HepG2 (cell line): ENCODE data around the gene INSIG2. TPM values are rescaled to one million over a fixed set of nuclear protein-coding genes. Genes with fewer than 3 reads are reported as not detected.

Experiments
- ATAC-seq: fragments of 200-7000 bp; cut with Tn5 transposase; 3 replicates; pipeline ENCODE4 v1.9.1; 2020; ENCODE audit warnings: mild to moderate bottlenecking, moderate library complexity
- BruUV-seq: library from RNA; stranded (reverse); fragments of 400-500 nt; replicated peaks from 2 replicates; lab custom pipeline; 2021; lab: Mats Ljungman, UMichigan
- CTCF ChIA-PET: fragments of 300-600 bp; formaldehyde crosslinking; extraction: SDS; loops from one replicate; lab custom pipeline; 2021; ENCODE audit warnings: low total read pairs, inconsistent platforms, low intra/inter-chr PET ratio; lab: Yijun Ruan, JAX
- POLR2A ChIA-PET: fragments of 350-600 bp; sonication (Branson Sonifier 250); formaldehyde crosslinking; loops from one replicate; lab custom pipeline; 2020; ENCODE audit warnings: antibody characterized with exemption, inconsistent platforms; lab: Yijun Ruan, JAX
- DNase-seq: peaks from one replicate; pipeline ENCODE4 v3.0.0-alpha.2; 2015; ENCODE audit warnings: low spot score
- FAIRE-seq: peaks from 3 replicates; lab custom pipeline; 2011; peaks lifted over from hg19 to GRCh38; lab: Jason Lieb, UNC
- H2AFZ ChIP-seq: one replicate; pipeline ENCODE4 v1.6.1; 2011; ENCODE audit warnings: low read length, inconsistent platforms
- H3K27ac ChIP-seq: fragments of 300-600 bp; 3 replicates; pipeline ENCODE4 v1.8.0; 2011; ENCODE audit warnings: mixed run types, mild to moderate bottlenecking, mixed read lengths, low read length, inconsistent platforms; ENCODE audit not compliant: insufficient read depth; ENCODE audit errors: extremely low read length
- H3K27me3 ChIP-seq, 2 experiments: fragments of 200-600 bp in 1 of 2; 2 replicates in 1 of 2; 3 replicates in 1 of 2; pipeline versions ENCODE4 v1.6.0 to v1.8.0; 2011; ENCODE audit warnings: low read length in 2 of 2, mild to moderate bottlenecking in 2 of 2, moderate library complexity in 2 of 2, inconsistent platforms in 1 of 2; ENCODE audit not compliant: insufficient read depth in 2 of 2, control insufficient read depth in 1 of 2
- H3K36me3 ChIP-seq, 2 experiments: fragments of 200-600 bp in 1 of 2; replicated peaks in 1 of 2; 2 replicates in 1 of 2; 3 replicates in 1 of 2; pipeline versions ENCODE4 v1.5.1 to v1.8.0; 2011; ENCODE audit warnings: low read length in 2 of 2, inconsistent platforms in 1 of 2; ENCODE audit not compliant: insufficient read depth in 2 of 2, control insufficient read depth in 1 of 2
- H3K4me1 ChIP-seq: 2 replicates; pipeline ENCODE4 v1.5.1; 2012; ENCODE audit warnings: low read length, inconsistent platforms; ENCODE audit not compliant: insufficient read depth
- H3K4me2 ChIP-seq: 2 replicates; pipeline ENCODE4 v1.6.0; 2011; ENCODE audit warnings: low read depth, low read length, inconsistent platforms
- H3K4me3 ChIP-seq, 3 experiments: fragments of 200-600 bp in 1 of 3; sonication (generic), shearing (Covaris generic) in 1 of 3; replicated peaks in 1 of 3; 2 replicates each; pipeline ENCODE4 v1.5.1; 2011 to 2016; ENCODE audit warnings: low read length in 3 of 3, inconsistent platforms in 2 of 3, low read depth in 2 of 3, mild to moderate bottlenecking in 2 of 3, control low read depth in 1 of 3, mixed read lengths in 1 of 3; ENCODE audit not compliant: insufficient read depth in 1 of 3
- H3K79me2 ChIP-seq: one replicate; pipeline ENCODE4 v1.6.1; 2011; ENCODE audit warnings: low read length, inconsistent platforms; ENCODE audit not compliant: insufficient read depth
- H3K9ac ChIP-seq: 2 replicates; pipeline ENCODE4 v1.6.0; 2011; ENCODE audit warnings: mild to moderate bottlenecking, low read depth, low read length, inconsistent platforms; ENCODE audit not compliant: insufficient read depth
- H3K9me3 ChIP-seq: 2 replicates; pipeline ENCODE4 v1.5.1; 2012; ENCODE audit warnings: mild to moderate bottlenecking, low read length
- H4K20me1 ChIP-seq: 2 replicates; pipeline ENCODE4 v1.6.0; 2011; ENCODE audit warnings: inconsistent platforms, mild to moderate bottlenecking, low read length, moderate library complexity; ENCODE audit not compliant: insufficient read depth
- CC2D1A ChIP-seq: sonication (generic); formaldehyde crosslinking; IDR thresholded peaks from 2 replicates; pipeline ENCODE4 v1.8.1; 2023; ENCODE audit warnings: mild to moderate bottlenecking, missing genetic modification reagents
- HNF4G ChIP-seq, 2 experiments: sonication (generic) in 1 of 2; formaldehyde crosslinking in 1 of 2; IDR thresholded peaks; 2 replicates each; pipeline versions ENCODE4 v1.4.0 to v1.6.1; 2011 to 2020; ENCODE audit warnings: borderline replicate concordance in 2 of 2, low read depth in 2 of 2, mild to moderate bottlenecking in 2 of 2, low read length in 1 of 2, missing genetic modification reagents in 1 of 2, moderate library complexity in 1 of 2
- ISX ChIP-seq: sonication (generic); formaldehyde crosslinking; conservative IDR thresholded peaks from 2 replicates; pipeline ENCODE4 v1.5.0; 2020; ENCODE audit warnings: missing genetic modification reagents
- MAFF ChIP-seq: IDR thresholded peaks from 2 replicates; pipeline ENCODE4 v1.6.1; 2011; ENCODE audit warnings: low read depth, low read length, improper control_type of control experiment
- NFE2 ChIP-seq: sonication (generic); formaldehyde crosslinking; IDR thresholded peaks from 2 replicates; pipeline ENCODE4 v1.4.0; 2020; ENCODE audit warnings: missing genetic modification reagents
- POLR2AphosphoS5 ChIP-seq: IDR thresholded peaks from 2 replicates; pipeline ENCODE4 v1.6.1; 2012; ENCODE audit warnings: low read depth, low read length
- SALL2 ChIP-seq: sonication (generic); formaldehyde crosslinking; IDR thresholded peaks from 2 replicates; pipeline ENCODE4 v1.8.1; 2023; ENCODE audit warnings: mild to moderate bottlenecking, missing genetic modification reagents, inconsistent platforms
- SIN3B ChIP-seq: fragments of 150-350 bp; IDR thresholded peaks from 2 replicates; pipeline ENCODE4 v1.6.1; 2014; ENCODE audit warnings: low read length
- SMYD3 ChIP-seq: sonication (generic); formaldehyde crosslinking; IDR thresholded peaks from 2 replicates; pipeline ENCODE4 v1.8.1; 2023; ENCODE audit warnings: mild to moderate bottlenecking, missing genetic modification reagents
- TOE1 ChIP-seq: sonication (generic); formaldehyde crosslinking; IDR thresholded peaks from 2 replicates; pipeline ENCODE4 v1.4.0; 2020; ENCODE audit warnings: mild to moderate bottlenecking, missing genetic modification reagents
- ZBTB7B ChIP-seq: sonication (generic); formaldehyde crosslinking; IDR thresholded peaks from 2 replicates; pipeline ENCODE4 v1.4.0; 2020; ENCODE audit warnings: missing genetic modification reagents
- ZFX ChIP-seq: sonication (generic); formaldehyde crosslinking; IDR thresholded peaks from 2 replicates; pipeline ENCODE4 v1.4.0; 2020; ENCODE audit warnings: mild to moderate bottlenecking, low read depth, missing genetic modification reagents, moderate library complexity
- ZNF546 ChIP-seq: sonication (generic); formaldehyde crosslinking; conservative IDR thresholded peaks from 2 replicates; pipeline ENCODE4 v1.8.1; 2023; ENCODE audit warnings: mild to moderate bottlenecking, missing genetic modification reagents
- ZNF547 ChIP-seq: sonication (generic); formaldehyde crosslinking; IDR thresholded peaks from 2 replicates; pipeline ENCODE4 v1.5.1; 2020; ENCODE audit warnings: mild to moderate bottlenecking, missing genetic modification reagents
- ZNF703 ChIP-seq: sonication (generic); formaldehyde crosslinking; IDR thresholded peaks from 2 replicates; pipeline ENCODE4 v1.5.1; 2020; ENCODE audit warnings: missing genetic modification reagents, mild to moderate bottlenecking, moderate library complexity, borderline replicate concordance
- WGBS: methylation state at CpG from one replicate; pipeline ENCODE4 v1.1.6; 2017; ENCODE audit warnings: low lambda C conversion rate; 5-methylcytosine and 5-hydroxymethylcytosine counted together
- in situ Hi-C: cut with HindIII; loops from 2 replicates; pipeline ENCODE4 v1.10.0; 2017; ENCODE audit warnings: low pct_unique_long_range_greater_than_20kb; ENCODE audit not compliant: extremely low pct_ligation_motif_present
- intact Hi-C: fragments of 100-400 bp; cut with micrococcal nuclease; formaldehyde crosslinking; loops from one replicate; pipeline ENCODE4 v1.10.0; 2022; ENCODE audit not compliant: unreplicated experiment
- polyA plus RNA-seq, 8 experiments: library from polyadenylated mRNA; depleted of rRNA in 3 of 8; stranded (reverse) in 7 of 8; unstranded in 1 of 8; fragments of >200 nt; fragmentation: Illumina TruSeq in 4 of 8; extraction: Trizol in 4 of 8; gene quantifications; 2 replicates each; pipeline versions ENCODE4 v1.2.1 to v1.2.3, GENCODE V29; 2011 to 2016; ENCODE audit warnings: low read depth in 4 of 8, missing spikeins in 1 of 8, mixed read lengths in 1 of 8; ENCODE audit not compliant: insufficient read depth in 1 of 8
- total RNA-seq, 5 experiments: library from RNA; depleted of rRNA; stranded (reverse); fragments of >200 nt; fragmentation: Illumina TruSeq; extraction: Trizol; gene quantifications; 2 replicates each; pipeline ENCODE4 v1.2.3, GENCODE V29; 2016; ENCODE audit warnings: low read depth in 1 of 5
- TF ChIP-seq, protein P1 (sequence below): IDR thresholded peaks from 2 replicates; pipeline ENCODE4 v1.6.1; 2016; ENCODE audit warnings: low read depth, borderline replicate concordance
- TF ChIP-seq, protein P2 (sequence below): sonication (generic); formaldehyde crosslinking; IDR thresholded peaks from 2 replicates; pipeline ENCODE4 v1.4.0; 2020; ENCODE audit warnings: missing genetic modification reagents, borderline replicate concordance
- TF ChIP-seq, protein P3 (sequence below): sonication (generic); formaldehyde crosslinking; IDR thresholded peaks from 2 replicates; pipeline ENCODE4 v1.4.0; 2020; ENCODE audit warnings: missing genetic modification reagents

The INSIG2 gene
- total and polyA plus RNA-seq, 2 of the 13 experiments (the other 11 are each of a cell fraction or from before 2014, with no cell fraction given), result 73.5 to 481 TPM

DNA sequence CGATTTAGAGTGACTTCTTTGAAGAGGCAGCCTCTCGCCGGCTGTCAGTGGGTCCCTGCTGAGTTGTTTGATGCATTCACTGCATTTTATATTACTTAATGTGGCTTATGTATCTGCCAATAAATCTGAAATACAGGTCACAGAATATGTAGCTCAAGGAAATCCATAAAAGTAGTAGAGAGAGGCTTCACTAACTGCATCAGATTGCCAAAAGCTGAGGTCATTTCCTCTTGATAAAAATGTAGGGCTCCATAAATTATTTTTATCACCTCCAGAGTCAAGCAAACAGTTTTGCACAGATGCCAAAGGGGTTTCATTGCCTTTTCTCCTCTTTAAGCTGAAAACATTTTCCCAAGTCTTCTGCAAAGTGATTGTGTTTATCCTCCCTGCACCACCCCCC is 37.9 kb upstream of the INSIG2 start (continued):
- TF ChIP-seq CC2D1A (CRISPR knock-in tag), result no peak
- no peak for TF ChIP-seq HNF4G (IDR thresholded peaks at IDR 0.05; ENCODE audit: borderline replicate concordance, low read depth, low read length)
- TF ChIP-seq HNF4G (CRISPR knock-in tag; IDR thresholded peaks at IDR 0.05; ENCODE audit: borderline replicate concordance, low read depth), result no peak
- TF ChIP-seq ZNF703 (CRISPR knock-in tag), result no peak
- TF ChIP-seq, protein P1, sequence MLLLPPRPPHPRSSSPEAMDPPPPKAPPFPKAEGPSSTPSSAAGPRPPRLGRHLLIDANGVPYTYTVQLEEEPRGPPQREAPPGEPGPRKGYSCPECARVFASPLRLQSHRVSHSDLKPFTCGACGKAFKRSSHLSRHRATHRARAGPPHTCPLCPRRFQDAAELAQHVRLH (CRISPR knock-in tag), result no peak

DNA sequence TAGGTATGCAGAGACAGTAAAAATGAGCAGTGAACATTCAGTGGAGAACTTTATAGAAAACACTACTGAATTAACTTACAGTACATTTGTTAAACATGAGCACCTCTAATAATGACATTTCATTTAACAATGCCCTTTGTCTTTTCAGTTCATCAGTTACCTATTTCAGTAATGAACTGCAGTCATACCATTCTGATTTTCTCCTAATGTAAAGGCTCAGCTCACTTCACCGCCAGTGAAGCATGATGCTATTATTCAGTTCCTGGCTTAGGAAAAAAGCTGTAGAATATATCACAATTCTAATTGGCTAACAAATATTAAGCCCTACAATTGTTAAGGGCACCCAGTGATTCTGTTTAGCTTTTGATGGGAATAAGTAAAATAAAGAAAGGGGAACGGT is 37.3 kb upstream of the INSIG2 start:
- Histone ChIP-seq H3K27ac (no peak overlapping the region), H3K79me2 (no peaks in the 10 kb centered on the region), H3K27me3 (peaks cover 0 to 10% of the 10 kb centered on the region in 2 experiments; a peak in 2 of 5 replicates), H3K36me3 (no peaks in the 10 kb centered on the region), H3K4me3 (no peak overlapping the region), H3K4me1 (peaks cover 18% of the 10 kb centered on the region; the same call in 1 of the 2 replicates), H2AFZ (no peak overlapping the region), H3K9ac (no peak overlapping the region), H3K9me3 (no peaks in the 10 kb centered on the region), H4K20me1 (no peaks in the 10 kb centered on the region), H3K4me2 (no peak overlapping the region)
- no TSS peak for BruUV-seq
- FAIRE-seq (no peak), ATAC-seq (no peak), DNase-seq (no peak)
- CTCF ChIA-PET, result no interaction called here
- in situ Hi-C loops (no loop called here), intact Hi-C loops (no loop called here)
- 46% methylated on average over 2 of the region's 2 CpGs for WGBS
- POLR2A ChIA-PET, result interaction anchor here (1.6 kb wide), 1 partner anchor 35 kb away, joined by 4 read pairs; no protein-coding TSS in a partner anchor
- TF ChIP-seq ISX (CRISPR knock-in tag) (no peak), ZNF547 (CRISPR knock-in tag) (no peak), ZNF546 (no peak), ZBTB7B (CRISPR knock-in tag) (no peak), NFE2 (CRISPR knock-in tag) (no peak), MAFF (no peak), SMYD3 (no peak), TOE1 (CRISPR knock-in tag) (no peak), SALL2 (CRISPR knock-in tag) (no peak), POLR2AphosphoS5 (no peak), ZFX (CRISPR knock-in tag) (no peak), SIN3B (no peak)
- TF ChIP-seq, protein P2, sequence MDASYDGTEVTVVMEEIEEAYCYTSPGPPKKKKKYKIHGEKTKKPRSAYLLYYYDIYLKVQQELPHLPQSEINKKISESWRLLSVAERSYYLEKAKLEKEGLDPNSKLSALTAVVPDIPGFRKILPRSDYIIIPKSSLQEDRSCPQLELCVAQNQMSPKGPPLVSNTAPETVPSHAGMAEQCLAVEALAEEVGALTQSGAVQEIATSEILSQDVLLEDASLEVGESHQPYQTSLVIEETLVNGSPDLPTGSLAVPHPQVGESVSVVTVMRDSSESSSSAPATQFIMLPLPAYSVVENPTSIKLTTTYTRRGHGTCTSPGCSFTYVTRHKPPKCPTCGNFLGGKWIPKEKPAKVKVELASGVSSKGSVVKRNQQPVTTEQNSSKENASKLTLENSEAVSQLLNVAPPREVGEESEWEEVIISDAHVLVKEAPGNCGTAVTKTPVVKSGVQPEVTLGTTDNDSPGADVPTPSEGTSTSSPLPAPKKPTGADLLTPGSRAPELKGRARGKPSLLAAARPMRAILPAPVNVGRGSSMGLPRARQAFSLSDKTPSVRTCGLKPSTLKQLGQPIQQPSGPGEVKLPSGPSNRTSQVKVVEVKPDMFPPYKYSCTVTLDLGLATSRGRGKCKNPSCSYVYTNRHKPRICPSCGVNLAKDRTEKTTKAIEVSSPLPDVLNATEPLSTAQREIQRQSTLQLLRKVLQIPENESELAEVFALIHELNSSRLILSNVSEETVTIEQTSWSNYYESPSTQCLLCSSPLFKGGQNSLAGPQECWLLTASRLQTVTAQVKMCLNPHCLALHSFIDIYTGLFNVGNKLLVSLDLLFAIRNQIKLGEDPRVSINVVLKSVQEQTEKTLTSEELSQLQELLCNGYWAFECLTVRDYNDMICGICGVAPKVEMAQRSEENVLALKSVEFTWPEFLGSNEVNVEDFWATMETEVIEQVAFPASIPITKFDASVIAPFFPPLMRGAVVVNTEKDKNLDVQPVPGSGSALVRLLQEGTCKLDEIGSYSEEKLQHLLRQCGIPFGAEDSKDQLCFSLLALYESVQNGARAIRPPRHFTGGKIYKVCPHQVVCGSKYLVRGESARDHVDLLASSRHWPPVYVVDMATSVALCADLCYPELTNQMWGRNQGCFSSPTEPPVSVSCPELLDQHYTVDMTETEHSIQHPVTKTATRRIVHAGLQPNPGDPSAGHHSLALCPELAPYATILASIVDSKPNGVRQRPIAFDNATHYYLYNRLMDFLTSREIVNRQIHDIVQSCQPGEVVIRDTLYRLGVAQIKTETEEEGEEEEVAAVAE (CRISPR knock-in tag), result no peak
- TF ChIP-seq, protein P3, sequence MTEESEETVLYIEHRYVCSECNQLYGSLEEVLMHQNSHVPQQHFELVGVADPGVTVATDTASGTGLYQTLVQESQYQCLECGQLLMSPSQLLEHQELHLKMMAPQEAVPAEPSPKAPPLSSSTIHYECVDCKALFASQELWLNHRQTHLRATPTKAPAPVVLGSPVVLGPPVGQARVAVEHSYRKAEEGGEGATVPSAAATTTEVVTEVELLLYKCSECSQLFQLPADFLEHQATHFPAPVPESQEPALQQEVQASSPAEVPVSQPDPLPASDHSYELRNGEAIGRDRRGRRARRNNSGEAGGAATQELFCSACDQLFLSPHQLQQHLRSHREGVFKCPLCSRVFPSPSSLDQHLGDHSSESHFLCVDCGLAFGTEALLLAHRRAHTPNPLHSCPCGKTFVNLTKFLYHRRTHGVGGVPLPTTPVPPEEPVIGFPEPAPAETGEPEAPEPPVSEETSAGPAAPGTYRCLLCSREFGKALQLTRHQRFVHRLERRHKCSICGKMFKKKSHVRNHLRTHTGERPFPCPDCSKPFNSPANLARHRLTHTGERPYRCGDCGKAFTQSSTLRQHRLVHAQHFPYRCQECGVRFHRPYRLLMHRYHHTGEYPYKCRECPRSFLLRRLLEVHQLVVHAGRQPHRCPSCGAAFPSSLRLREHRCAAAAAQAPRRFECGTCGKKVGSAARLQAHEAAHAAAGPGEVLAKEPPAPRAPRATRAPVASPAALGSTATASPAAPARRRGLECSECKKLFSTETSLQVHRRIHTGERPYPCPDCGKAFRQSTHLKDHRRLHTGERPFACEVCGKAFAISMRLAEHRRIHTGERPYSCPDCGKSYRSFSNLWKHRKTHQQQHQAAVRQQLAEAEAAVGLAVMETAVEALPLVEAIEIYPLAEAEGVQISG (CRISPR knock-in tag), result no peak
